GM19468 (cell line): Measurements from ENCODE around the gene F2.
"Not testable (repeated sequence)": the region's sequence is repeated elsewhere in the genome, so short reads cannot be mapped to it uniquely, and the experiment has no call there.

Experiments
- ATAC-seq: cut with Tn5 transposase; IDR thresholded peaks from one replicate; pipeline ENCODE4 v1.9.1; 2021; ENCODE audit warnings: mild to moderate bottlenecking, moderate library complexity, moderate number of reproducible peaks; ENCODE audit not compliant: unreplicated experiment; ENCODE audit errors: extremely low read depth

F2 gene

DNA sequence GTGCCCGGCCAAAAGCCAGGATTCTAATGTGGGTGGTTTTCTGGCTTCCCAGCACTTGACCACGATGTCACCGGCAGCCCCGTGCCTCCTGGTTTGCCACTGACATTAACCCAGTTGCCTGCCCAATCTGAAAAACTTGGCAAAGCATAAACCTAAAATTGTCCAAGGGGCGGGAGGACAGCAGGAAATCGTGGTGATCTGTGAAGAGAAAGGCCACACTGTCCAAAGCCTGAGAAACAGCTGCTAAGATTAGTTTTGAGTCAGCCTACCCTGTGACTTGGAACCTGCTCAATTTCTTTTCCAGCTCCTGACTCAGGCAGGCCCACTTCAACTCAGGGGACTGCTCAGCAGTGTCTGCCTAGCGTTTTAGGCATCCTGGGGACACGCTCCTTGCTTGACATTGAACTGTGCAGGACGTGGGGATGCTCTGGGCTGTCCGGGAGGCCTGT, 8.2 kb upstream of the F2 start:
- no peak for ATAC-seq

DNA sequence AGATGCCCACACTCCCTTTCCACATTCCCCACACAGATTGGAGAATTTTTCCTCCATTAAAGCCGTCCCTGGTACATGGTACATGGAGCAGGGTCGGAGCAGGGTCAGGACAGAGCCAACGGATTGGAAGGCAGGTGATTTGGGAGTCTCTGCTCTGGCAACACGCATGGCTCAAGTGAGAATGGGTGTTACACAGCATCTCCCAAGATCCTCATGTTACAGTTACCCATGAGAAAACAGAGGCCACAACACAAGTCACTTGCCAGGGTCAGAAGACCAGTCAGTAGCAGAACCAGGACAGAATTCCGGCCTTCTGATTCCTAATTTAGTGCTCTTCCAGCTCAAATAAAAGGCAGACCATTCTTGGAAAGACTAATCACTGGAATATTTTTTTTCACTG, 7.7 kb upstream of the F2 start:
- ATAC-seq = no peak

DNA sequence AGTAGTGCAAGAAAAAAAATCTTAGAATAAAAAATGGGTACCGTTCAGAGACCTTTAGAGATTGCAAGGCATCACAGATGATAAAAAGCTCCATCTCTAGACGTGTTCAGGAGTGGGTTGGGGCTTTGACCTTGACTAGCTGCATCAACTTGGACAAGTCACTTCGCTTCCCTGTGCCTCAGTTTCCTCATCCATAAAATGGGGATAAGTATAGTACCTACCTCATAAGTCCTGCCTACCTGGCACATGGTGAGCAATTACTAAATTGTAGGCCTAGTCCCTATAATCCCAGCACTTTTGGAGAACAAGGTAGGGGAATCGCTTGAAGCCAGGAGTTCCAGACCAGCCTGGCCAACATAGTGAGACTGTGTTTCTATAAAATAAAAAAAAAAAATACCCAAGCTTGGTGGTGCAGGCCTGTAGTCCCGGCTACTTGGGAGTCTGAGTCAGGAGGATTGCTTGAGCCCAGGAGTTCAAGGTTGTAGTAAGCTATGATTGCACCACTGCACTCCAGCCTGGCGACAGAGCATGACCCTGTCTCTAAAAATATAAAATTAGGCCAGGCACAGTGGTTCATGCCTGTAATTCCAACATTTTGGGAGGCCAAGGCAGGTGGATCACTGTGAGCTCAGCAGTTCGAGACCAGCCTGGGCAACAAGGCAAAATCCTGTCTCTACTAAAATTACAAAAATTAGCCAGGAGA, 6.0 kb upstream of the F2 start:
- ATAC-seq = no peak

DNA sequence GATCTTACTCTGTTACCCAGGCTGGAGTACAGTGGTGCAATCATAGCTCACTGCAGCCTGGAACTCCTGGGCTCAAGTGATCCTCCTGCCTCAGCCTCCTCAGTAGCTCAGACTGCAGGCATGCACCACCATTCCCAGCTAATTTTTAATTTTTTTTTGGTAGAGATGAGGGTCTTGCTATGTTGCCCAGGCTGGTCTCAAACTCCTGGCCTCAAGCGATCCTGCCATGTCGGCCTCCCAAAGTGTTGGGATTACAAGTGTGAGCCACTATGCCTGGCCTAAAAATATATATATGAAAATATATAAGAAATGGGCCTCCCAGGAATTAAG, 1.2 kb upstream of the F2 start:
- not testable (repeated sequence) for ATAC-seq

DNA sequence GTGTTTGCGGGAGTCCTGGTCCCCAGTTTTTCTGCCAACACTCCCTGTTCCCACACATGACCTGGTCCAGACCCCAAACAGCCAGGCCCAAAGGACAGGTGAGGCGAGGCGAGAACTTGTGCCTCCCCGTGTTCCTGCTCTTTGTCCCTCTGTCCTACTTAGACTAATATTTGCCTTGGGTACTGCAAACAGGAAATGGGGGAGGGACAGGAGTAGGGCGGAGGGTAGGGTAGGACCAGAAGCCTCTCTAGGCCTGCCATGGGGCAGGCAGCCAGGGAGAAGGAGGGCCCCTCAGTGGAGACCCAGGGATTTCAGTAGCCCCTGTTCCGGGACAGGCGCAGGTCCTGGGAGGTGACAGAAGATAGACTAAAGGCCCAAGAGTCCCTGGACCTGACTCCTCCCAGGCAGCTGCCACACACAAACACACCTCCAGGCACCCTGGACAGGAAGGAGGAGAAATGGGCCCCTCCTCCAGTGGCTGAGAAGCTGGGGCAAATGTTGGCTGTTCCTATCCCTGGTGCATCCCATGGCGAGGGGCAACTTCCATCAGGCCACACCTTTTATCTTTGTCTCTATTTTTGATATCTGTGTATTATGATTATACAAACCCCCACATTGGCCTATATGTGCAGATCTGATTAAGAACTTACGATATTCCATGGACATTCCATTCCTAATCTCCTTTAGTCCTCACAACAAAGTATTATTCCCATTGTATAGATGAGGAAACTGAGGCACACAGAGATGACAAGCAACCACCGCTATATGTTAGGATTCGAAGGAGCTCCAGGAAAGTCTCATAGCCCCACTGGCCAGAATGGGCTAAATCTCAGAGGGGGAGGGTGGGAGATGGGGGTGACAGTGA, 626 bp upstream of the F2 start:
- no peak for ATAC-seq

DNA sequence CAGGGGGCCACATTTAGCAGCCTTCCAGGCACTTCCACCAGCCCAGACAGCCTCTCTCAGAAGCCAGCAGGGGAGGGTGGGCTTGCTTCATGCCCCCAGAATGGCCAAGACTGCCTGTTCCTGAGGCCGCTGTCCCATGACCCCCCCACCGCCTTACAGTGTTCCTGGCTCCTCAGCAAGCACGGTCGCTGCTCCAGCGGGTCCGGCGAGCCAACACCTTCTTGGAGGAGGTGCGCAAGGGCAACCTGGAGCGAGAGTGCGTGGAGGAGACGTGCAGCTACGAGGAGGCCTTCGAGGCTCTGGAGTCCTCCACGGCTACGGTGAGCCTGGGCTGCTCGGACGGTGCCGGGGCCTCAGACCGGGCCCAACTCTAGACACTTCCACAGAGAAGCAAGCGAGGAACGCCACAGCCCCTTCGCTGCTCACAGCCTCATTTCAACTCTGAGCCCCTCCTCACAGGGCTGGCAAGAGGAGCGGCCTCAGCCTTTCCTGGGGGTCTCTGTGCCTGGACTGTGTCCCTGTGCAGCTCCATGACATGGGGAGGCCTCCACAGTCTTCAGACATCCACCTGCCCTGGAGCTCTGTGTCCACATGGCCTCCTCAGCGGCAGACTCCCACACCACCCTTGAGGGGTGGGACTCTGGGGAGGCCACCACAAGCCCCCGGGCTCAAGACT, 668 bp downstream of the F2 start:
- no peak for ATAC-seq

DNA sequence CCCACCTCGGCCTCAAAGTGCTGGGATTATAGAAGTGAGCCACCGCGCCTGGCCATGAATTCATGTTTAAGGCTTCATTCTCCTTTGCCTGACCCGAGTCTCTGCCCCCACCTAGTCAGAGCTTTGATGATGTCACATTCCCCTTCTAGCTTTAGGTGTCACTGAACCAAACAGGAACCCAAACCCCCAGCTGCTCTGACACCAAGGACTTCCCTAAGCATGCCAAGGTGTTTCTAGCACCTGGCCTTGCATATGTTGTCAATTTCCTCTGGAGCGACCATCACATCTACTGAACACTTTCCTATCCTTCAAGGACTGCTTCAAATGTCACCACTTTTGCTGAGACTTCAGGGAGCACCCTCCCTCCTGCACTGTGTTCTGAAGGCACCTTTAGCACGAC, 2.3 kb downstream of the F2 start:
- ATAC-seq = no peak

DNA sequence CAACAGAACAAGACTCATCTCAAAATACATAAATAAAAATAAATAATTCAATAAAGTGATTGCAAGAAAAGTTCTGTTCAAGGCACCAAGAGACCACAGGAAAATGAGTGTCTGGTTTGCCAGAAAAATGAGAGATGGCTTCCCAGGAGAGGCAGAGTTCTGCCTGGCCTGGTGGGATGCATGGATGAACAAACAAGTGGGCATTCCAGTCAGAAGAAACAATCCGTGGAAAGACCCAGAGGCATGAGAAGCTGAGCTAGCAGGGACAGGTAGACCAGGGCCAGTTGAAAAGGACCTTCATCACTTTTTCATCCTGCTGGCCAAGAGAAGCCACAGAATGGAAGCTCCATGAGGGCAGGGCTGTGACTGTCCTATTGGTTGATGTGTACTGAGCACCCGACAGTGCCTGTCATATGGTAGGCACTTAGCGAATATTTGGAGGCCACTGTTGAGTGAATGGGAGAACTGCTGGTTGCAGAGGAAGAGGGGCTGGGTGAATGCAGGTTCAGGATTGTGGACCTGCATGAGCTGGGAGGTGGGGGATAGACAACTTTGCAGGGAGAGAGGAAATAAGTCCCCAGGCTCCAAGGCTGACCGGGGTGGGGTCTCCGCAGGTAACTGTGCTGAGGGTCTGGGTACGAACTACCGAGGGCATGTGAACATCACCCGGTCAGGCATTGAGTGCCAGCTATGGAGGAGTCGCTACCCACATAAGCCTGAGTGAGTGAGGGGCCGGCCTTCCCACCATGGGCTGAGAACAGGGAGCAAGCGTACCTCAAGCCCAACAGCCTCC, 3.7 kb downstream of the F2 start:
- no peak for ATAC-seq

DNA sequence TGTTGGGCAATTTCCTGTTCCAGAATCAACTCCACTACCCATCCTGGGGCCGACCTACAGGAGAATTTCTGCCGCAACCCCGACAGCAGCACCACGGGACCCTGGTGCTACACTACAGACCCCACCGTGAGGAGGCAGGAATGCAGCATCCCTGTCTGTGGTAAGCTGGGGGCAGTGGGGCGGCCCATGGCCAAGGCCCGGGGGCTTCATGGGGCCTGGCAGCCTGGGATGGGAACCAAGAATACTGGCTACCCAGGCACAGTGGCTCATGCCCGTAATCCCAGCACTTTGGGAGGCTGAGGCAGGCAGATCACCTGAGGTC, 4.3 kb downstream of the F2 start:
- ATAC-seq = no peak

DNA sequence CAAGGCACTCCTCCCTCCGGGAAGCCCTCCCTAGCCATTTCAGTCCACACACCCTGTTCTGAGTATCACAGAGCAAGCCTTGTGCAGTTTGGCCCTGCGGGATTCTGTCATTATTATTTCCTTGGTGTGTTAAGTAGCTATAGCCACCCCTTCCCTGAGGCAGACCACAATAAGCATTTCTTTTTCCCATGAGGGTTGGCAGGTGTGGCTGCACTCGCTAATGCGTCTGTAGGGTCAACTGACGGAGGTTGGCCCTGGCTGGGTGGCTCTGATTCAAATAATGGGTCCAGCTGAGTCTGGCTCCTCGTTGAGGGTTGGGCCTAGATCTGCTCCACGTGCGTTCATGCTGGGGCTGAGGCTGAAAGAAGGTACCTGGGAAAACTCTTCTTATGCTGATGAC, 5.1 kb downstream of the F2 start:
- ATAC-seq = no peak

DNA sequence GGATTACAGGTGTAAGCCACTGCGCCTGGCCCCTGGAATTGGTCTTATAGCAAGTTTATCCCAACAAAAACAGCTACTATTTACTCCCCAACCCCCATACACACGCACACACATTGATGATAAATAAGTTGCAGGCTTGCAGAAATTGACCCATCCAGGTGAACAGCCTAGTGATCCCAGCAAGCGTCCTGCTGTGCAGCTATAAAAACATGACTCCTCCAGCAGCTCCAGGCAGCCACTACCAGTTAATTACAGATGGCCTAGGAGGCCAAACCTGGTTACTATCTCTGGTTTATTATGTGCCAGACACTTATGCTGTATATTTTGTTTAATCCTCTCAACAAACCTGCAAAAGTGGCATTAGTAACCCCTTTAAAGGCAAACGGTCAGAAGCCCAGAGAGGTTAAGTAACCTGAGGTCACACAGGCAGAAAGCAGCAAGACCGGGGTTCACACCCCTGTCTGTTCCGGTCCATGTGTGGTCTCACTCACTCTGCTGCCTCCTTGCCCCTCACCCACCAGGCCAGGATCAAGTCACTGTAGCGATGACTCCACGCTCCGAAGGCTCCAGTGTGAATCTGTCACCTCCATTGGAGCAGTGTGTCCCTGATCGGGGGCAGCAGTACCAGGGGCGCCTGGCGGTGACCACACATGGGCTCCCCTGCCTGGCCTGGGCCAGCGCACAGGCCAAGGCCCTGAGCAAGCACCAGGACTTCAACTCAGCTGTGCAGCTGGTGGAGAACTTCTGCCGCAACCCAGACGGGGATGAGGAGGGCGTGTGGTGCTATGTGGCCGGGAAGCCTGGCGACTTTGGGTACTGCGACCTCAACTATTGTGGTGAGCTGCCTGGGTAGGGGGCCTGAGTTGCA, 6.6 kb downstream of the F2 start:
- no peak for ATAC-seq

DNA sequence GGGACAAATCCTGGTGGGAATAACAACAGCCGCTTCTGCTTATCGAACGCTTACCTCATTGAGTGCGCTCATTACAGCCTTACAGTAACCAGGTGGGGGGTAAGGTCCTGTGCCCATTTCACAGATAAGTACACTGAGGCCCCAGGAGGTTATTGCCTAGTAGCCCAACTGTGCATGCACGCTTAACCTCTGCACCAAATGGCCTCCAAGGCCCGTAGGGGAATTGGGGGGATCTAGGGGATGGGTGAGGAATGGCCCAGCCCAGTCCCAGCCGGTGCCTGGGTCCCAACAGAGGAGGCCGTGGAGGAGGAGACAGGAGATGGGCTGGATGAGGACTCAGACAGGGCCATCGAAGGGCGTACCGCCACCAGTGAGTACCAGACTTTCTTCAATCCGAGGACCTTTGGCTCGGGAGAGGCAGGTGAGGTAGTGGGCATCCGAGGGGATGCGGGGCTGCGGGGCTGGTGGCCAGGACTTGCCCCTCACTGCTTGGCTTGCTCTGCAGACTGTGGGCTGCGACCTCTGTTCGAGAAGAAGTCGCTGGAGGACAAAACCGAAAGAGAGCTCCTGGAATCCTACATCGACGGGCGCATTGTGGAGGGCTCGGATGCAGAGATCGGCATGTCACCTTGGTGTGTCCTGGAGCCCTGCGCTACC, 7.3 kb downstream of the F2 start:
- ATAC-seq = no peak

DNA sequence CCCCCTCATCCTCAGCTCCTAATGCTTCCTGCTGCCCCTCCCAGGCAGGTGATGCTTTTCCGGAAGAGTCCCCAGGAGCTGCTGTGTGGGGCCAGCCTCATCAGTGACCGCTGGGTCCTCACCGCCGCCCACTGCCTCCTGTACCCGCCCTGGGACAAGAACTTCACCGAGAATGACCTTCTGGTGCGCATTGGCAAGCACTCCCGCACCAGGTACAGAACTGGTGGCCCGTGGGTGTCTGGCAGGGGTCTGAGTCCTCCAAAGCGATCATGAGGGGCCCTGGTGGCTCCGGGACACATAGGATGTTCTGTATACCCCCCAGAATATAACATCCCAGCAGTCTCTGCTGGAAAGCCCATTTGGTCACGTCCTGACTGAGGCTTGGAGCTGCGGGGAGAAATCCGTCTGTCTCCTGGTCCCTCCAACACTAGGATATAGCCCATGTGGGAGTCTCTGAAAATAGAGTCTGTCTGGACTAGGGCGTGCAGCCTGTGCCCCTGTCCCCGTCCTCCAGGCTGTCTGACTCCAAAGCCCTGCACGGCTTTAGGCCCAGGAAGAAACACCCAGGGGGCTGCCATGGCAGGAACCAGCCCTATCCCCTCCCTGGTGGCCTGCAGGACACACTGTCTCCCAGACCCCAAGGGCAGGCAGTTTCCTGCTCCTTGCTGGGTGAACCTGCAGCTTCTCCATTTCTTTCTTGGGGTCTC, 9.1 kb downstream of the F2 start:
- no peak for ATAC-seq

DNA sequence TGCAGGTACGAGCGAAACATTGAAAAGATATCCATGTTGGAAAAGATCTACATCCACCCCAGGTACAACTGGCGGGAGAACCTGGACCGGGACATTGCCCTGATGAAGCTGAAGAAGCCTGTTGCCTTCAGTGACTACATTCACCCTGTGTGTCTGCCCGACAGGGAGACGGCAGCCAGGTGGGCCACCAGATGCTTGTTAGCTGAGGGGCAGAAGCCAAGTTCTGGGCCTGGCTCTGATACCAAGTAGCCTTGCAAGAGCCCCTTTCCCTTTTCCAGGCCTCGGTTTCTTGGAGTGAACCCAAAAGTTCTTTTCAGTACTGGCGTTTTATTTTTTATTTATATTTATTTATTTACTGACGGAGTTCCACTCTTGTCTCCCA, 9.6 kb downstream of the F2 start:
- ATAC-seq = no peak

DNA sequence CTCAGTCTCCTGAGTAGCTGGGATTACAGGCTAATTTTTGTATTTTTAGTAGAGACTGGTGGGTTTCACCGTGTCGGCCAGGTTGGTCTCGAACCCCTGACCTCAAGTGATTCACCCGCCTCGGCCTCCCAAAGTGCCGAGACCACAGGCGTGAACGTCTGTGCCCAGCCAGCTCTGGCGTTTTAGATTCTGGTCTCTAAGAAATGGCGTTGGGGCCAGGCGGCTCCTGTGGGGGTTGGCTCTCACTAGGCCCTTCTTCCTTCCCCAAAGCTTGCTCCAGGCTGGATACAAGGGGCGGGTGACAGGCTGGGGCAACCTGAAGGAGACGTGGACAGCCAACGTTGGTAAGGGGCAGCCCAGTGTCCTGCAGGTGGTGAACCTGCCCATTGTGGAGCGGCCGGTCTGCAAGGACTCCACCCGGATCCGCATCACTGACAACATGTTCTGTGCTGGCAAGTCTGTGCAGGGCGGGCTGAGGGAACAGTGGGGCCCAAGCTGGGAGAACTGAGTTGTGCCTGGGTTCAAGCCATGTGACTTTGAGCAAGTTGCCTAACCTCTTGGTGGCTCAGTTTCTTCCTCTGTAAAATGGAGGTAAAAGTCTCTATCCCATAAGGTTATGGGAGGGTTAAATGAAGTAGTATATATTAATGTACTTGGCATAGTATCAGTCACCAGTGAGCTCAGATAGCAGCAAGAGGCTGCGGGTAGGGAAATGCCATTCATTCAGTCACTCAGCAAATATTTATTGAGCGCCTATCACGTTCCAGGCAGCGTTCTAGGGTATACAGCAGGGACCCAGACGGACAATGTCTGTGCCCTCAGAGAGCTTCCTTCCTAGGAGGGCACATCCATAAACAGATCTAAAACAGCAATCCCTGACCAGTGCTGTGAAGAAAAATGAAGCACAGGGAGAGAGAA, 10.4 kb downstream of the F2 start:
- no peak for ATAC-seq

DNA sequence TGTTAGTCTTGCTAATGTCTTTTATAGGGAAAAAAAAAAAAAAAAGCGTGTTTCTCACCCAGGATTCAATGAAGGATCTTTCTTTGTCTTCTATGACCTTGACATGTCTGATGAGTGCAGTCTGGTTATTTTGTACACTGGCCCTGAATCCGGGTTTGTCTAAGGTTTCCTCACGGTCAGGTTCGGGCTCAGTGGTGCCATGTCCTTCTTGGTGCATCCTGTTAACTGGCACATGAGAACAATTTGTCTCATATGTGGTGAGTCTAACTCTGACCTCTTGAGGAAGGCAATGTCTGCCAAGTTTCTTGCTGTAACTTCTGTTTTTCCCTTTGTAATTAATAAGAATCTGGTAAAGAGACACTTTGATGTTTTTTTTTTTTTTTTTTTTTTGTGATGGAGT, 12.5 kb downstream of the F2 start:
- no peak for ATAC-seq

DNA sequence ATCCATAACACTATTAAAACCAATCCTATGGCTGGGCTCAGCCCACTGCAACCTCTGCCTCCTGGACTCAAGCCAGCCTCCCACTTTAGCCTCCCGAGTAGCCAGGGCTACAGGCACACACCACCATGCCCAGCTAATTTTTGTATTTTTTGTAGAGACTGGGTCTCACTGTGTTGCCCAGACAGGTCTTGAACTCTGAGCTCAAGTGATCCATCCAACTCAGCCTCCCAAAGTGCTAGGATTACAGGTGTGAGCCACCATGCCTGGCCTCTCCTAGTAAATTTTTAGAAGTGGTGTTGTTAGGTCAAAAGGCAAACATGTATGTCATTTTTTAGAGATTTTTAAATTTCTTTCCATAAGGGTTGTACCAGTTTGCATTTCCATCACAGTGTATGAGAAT, 14.2 kb downstream of the F2 start:
- no peak for ATAC-seq

DNA sequence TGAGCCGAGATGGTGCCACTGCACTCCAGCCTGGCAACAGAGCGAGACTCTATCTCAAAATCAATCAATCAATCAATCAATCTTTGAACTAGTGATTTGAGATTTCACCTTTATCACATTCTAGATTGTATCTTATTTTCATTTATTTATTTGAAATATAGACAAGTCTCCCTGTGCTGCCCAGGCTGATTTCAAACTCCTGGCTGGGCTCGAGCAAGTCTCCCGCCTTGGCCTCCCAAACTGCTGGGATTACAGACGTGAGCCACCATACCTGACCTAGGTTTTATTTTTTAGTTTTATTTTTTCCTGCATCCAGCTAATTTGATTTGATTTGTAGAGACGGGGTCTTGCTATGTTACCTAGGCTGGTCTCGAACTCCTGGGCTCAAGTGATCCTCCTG, 17.1 kb downstream of the F2 start:
- ATAC-seq = no peak
